Measurements from ENCODE around the gene PUM1.
A peak's percentile ranks its signal among the peaks of the same experiment; 100 is the strongest.

The PUM1 gene

DNA sequence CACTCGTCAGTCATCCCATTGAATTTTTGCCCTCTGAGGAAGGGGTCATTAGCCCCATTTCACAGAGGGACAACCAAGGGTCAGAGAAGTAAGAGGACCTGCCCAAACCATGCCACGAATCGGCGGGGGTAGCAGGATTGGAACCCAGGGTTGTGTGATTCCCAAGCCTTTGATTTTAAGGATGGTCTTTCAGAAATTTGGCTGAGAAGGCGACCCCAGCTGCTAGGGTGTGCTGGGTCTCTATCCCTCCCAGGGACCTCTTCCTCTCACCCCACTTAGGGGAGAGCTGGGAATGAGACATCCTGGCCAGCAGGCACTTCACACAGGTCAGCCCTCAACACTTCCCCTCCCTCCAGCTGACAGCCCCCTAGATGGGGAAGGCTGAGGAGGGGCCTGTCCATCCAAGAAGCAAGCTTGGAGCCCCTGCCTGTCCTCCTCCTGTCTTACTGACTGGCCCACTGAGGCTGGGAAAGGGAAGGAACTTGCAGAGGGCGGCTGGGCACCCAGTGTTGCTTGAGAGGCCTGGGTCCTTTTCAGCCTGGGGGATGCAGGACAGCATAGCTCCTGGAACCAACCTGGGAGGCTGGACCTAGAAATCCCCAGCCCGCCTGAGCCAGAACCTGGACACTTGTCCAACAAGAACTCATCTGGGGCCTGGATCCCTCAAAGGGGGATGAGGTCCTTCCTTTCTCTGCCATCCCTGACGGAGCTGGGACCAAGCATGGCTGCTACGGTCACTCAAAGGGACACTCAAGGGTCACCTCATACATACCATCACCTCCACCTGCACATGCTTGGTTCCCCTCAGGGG, 158.7 kb downstream of the PUM1 start:
- DNase-seq (ENCODE audit: low spot score) = no peak

DNA sequence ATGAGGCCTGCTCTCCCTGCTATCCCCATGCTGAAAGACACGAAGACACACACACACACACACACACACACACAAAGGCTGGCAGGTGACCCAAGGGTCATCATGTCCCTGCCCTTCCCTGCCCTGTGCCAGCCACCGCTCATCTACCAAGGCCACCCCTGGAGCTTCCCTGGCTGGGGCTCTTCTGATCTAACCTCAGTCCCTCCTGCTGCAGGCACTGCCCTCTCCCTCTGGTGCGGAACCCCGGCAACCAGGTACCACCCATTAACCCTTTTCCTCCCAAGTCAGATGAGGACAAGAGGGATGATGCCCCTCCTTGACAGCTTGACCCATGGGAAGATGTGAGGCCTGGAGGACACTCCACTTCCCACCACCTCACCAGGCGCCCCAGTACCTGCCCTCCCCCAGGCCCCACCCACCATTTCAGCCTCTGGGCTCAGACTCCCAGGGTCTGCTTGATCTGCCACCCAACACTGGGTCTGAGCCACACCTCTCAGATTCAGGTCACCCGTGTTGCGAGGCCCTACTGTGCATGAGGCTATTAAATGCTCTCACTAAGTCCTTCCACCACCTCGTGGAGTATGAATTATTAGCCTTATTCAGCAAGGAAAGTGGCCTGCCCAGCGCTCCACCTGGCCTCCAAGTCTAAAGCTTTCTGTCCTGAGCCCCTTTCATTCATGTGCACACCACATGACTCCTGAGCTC, 159.4 kb downstream of the PUM1 start:
- DNase-seq (ENCODE audit: low spot score) = no peak

DNA sequence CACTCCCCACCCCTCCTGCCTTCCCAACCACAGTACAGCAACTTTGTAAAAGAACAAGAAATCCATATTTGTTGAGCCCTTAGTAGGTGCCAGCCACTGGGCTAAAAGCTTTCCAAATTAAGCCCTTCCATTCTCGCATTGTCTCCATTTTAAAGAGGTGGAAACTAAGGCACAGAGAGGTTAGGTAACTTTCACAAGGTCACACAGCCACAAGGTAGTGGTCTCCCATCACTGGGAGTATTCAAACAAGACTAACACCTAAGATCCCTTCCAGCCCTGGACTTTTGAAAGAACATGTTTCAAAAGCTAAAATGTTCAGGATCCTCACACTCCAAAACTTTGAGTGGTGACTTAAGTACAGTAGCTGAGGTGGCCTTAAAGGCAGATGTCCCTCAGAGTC, 160.1 kb downstream of the PUM1 start:
- no peak for DNase-seq (ENCODE audit: low spot score)

DNA sequence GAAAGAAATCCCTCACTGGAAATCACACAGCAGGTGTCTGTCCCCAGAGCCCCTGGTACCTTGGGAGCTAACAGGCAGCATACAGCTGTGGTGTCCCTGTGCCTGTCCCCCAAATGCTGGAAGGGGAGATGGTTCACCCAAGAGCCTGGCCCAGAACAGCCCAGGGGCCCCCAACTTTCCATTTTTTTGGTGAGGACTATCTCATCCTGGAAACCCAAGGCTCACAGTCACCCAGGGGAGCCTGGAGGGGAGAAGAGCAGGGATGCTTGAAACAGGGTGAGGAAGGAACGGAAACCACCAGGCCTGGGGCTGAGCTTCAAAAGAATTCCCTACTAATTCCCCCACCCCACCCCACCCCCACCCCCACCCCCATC, 160.6 kb downstream of the PUM1 start:
- DNase-seq (ENCODE audit: low spot score) = no peak

DNA sequence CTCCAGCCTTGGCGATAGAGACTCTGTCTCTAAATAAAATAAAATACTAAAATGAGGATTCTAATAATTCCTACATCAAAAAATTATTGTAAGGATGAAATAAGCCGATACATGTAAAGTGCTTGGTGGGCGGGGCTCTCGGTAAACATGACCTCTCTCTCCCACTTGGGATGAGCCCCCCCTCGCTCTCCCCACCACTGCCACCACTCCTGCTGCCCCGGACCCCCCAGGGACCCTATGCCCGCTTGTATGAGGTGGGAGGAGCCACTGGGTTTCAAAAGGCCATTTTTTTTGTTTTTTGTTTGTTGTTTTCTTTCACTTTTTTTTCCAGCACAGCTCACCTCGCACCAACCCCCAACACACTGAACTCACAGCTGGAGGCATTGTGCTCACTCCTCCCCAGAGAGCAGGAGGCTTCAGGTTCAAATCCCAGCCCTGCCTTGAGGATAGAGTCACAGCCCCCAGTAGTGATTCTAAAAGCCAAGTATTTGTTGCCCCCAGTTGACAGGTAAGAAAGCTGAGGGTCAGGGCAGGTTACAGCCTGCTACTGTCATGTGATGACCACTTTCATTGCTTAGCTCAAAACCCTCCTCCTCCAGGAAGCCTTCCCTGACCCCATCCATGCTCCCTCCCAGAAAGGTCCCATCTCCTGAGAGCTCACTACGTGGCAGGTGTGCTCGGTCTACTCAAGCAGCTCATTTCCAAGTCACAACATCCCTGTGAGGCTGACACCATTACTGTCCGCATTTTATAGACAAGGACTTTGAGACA, 161.1 kb downstream of the PUM1 start:
- no peak for DNase-seq (ENCODE audit: low spot score)

DNA sequence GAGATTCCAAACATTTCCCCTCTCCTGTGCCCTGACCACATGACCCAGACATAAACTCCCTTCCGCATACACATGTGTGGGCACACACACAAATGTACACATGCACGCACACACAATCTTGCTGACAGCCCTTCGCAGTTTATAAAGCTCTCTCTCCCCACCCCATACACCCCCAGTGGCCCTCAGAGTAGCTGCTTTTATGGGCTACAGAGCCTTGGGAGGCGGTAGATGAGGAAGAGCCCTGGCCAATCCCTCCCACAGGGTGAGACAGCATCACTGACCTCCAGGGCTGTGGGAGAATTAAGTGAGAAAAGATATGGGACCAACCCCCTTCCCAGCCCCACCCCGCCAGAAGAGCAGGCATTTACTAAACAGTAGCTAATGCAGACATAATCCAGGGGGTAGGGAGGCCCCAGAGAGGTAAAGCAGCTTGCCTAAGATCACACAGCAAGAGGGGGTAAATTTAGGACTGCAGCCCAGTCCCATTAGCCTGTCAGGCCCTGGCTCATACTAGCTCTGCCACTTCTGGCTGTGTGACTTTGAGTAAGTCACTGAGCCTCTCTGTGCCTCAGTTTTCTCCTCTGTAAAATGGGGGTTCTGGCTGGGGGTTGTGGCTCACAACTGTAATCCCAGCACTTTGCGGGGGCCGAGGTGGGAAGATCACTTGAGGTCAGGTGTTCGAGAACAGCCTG, 162.0 kb downstream of the PUM1 start:
- no peak for DNase-seq (ENCODE audit: low spot score)

DNA sequence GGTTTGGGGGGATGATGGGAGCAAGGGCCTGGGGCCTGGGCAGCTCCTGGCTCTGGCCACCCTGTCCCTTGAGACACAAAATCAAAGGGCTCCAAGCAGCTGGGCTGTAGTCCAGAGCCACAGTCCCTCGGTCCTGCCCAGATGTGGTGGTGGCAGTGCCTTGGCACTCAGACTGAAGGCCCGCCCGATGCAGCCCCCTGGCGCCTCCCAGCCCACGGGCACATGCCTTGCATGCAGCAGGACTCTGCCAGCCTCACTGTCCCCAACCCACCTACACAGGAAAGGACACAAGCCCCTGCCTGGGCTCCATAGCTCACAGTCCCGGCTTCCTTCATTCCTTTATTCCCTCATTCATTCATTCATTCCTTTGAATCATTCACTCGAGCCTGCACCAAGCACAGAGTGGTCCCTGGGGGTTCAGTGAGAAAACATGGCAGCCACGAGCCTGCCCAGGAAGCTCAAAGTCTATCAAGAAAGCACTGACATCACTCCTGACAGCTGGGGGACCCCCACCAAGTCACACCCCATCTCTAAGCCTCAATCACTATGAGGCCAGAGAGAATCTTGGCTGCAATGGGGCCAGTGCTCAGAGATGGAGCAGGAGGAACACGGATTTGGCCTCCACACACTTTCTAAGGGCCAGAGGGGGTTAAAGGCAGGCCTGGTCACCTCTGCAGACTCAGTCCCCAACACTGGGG, 162.8 kb downstream of the PUM1 start:
- no peak for DNase-seq (ENCODE audit: low spot score)

DNA sequence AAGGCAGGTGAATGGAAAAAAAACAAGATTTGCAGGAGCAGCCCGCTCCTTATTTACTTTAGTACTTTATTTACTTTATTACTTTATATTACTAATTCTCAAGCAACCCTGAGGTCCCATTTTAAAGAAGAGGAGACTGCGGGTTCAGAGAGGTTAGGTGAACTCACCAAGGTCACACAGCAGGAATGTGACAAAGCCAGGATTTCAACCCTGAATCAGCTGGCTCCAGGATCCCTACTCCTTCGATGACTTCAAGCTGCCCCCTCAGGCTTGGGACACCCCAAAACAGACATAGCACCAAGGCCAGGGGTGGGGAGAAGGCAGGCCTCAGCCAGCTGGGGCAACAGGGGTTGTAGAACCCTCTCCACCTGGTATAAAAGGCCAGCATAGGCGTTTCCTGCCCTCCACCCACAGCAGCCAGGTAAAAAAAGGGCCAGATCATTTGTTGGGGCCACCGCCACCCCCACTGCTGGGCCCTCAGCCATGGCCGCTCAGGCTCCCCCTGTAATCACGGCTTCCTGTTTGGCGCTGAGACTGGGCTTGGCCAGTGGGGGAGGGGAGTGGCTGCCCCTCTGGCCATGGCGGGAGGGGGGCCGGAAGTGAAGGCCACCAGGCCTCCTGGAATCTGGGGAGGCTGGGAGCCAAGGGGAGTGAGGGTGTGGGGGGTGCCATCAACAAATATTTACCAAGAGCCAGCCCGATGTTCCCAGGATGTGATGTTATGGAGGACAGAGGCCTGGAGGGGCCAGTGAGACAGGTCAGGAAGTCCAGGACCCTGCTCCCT, 163.5 kb downstream of the PUM1 start:
- no peak for DNase-seq (ENCODE audit: low spot score)

DNA sequence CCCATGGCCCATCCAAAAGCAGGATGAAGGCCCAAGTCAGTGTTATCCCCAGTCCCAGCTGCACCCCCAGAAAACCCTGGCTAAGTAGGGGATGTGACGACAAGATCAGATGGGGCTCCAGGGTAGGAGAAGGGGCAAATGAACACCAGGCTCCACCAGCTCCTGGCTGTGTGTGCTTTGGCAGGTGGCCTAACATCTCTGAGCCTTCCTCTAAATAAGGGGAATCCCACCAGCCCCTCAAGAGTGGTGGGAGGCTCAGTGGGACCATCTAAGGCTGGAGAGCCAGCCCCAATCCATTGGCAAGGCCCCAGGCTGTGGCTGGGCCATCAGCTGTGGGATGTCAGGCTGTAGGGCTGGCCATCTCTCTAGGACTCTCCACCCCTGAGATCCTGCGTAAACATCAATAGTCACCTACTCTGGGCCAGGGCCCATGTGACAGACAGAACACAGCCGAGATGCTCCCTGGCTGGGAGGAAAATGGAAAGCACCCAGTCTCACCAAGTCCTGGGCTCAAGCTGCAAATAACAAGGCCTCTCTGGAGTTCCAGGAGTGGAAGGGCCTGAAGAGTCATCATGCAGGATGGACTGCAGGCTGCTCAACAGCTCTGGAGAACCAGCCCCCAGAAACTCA, 164.5 kb downstream of the PUM1 start:
- no peak for DNase-seq (ENCODE audit: low spot score)

DNA sequence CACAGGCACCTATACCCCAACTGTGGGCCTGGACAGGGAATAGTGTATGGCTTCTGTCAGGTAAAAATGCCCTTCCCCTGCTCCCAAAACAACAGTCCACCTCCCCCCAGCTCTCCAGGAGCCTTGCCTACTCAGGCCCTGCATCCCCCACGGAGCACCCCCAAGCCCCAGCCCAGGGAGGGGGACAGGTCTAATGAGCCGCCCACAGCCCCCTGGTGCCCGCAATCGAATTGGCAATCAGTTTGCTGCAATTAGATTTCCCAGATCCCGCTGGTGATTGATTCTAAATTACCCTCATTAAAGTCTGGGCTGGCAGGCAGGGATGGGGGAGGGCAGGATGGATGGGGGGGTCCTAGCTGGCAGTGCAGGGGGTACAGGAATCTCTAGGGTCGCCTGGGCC, 165.0 kb downstream of the PUM1 start:
- no peak for DNase-seq (ENCODE audit: low spot score)

DNA sequence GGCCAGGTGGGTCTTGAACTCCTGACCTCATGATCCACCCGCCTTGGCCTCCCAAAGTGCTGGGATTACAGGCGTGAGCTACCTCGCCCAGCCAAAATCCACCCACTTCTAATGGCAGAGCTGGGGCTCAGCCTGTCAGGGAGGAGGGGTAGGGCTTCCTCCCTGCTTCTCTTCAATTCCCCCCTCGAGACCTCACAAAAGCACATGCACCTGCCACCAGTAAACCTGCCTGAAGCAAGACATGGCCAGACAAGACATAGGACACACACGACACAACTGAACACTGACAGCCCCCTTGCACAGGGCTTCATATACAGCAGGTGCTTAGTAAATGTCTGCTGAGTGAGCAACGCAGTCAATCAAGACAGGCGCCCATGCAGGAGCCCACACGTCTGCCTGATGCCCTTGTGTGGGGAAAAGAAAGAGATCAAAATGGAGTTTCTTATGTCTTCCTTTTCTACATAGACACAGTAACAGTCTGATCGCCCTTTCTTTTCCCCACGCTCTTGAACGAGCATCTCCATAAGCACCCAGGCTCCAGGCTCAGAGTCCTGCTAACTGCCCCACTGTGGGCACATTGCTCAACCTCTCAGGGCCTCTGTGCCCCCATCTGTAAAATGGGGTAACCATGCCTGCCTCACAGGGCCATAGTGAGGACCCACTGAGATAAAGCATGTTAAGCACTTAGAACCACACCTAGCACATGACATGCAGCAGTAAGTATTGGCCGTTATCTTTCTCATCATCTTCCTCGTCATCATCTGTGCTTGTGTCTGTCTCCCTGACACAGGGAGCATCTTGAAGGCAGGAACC, 165.7 kb downstream of the PUM1 start:
- DNase-seq (ENCODE audit: low spot score) = no peak

DNA sequence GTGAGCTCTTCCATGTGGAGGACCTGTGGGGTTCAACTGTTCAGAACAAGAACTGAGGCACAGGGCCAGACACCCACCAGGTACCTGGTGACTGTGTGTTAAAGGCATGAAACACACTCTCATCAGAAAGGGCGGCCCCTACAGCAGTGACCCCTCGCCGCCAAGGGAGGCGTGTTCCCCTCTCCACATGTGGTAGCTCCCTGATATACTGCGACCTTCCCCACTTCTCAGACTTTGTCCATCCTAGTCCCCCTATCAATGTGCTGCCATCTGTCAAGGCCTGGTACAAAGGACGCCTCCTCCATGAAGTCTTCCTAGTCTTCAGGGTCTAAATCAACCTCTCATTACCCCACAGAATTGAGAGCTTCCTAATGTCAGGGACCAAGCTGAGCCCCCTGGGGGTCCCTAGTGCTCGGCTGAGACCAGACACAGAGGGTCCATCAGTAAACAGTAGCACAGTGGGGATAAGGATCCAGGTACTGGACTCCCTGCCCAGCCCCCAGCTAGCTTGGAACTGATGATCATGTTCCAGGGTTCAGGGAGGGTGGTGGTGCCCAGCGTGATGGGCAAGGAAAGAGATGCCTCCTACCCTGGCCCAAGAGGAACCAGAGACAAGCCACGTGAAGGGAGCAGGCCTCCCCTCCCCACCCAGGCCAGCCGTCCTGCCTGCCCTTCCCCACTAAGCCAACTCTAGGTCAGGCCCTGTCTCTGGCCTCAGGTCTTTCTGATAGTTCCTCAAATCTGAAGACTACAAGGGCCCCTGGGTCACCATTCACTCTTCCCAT, 167.3 kb downstream of the PUM1 start:
- no peak for DNase-seq (ENCODE audit: low spot score)

DNA sequence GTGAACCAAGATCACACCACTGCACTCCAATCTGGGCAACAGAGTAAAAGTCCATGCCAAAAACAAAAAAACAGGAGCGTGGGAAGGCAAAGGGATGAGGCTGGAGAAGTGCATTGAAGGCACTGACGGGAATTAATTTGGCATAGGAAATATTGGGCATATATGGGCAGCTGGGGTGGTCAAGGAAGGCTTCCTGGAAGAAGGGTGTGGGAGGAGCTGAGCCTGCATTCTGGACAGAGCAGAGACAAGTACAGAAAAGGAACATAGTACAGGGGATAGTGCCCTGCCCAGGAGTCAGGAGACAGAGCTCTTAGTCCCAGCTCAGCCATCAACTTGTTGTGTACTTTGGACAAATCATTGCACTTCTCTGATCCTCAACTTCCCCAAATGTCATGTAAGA, 168.6 kb downstream of the PUM1 start:
- no peak for DNase-seq (ENCODE audit: low spot score)

DNA sequence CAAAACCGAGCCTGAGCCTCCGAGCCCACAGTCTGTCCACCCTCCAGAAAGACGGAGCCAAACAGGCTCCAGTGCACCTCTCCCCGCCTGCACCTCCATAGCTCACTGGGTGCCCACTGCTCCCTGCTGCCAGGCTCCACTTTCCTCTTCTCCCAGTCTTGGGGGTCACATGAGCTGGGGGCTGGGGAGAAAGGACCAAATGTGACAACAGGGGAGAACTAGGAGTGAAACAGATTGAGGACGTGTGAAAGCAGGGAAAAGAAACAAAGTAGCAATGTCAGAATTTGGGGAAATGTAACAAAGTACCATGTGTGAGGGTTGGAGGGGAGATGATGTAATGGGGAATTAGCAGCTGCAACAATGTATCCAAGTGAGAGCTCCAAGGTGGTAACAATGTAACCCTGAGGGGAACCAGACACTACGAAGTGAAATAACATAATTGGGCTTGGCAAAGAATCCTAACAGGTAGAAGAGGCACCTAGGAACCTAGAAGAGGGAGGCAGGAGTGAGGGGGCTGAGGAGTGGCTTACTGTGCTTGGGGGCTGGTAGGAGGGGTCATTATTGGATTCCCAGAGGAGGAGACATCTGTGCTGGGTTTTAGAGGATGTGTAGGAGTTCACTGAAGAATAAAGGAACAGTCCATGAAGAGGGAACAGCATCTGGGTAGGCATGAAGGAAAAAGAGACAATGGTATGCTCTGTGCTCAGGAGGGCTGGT, 169.4 kb downstream of the PUM1 start:
- DNase-seq (ENCODE audit: low spot score) = peak; percentile 49

DNA sequence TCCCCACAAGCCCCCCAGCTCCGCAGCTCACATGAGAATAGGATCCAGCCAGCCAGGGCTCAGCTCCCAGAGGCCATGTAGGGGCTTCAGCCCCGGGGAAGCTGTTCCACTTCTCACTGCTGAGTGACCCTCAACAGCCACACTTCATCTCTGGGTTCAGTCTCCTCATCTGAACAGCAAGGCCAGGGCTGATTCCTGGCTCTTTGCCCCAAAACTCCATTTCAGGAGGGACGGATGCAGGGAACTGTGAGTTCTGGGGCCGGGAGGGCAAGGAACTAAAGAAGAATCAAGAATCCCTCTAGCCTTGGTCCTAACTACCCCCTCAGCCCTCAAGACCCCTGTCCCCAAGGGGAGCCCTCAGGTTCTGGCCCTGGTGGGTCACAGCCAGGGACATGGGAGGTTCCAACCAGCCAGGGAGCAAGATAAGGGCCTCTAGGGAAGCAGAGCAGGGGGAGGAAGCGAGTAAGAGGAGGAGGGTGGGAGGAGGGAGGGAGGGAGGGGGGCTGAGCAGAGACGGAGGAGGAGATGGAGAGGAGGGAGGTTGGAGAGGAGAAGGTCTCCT, 170.1 kb downstream of the PUM1 start:
- no peak for DNase-seq (ENCODE audit: low spot score)

DNA sequence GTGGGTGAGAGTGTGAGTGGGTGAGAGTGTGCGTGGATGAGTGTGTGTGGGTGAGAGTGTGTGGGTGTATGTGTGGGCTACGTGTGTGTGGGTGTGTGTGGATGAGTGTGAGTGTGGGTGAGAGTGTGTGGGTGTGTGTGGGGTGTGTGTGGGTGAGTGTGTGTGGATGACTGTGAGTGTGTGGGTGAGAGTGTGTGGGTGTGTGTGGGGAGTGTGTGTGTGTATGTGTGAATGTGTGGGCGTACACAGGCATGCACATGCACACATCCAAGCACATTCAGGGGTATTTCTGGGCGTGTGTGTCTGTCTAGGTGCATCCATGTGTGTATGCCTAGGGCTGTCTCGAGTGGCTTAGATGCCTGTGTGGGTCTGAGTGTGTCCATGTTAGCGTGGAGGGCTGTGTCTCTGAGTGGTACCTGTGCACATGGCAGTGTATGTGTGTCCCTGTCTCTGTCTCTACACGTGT, 171.0 kb downstream of the PUM1 start:
- DNase-seq (ENCODE audit: low spot score) = no peak

DNA sequence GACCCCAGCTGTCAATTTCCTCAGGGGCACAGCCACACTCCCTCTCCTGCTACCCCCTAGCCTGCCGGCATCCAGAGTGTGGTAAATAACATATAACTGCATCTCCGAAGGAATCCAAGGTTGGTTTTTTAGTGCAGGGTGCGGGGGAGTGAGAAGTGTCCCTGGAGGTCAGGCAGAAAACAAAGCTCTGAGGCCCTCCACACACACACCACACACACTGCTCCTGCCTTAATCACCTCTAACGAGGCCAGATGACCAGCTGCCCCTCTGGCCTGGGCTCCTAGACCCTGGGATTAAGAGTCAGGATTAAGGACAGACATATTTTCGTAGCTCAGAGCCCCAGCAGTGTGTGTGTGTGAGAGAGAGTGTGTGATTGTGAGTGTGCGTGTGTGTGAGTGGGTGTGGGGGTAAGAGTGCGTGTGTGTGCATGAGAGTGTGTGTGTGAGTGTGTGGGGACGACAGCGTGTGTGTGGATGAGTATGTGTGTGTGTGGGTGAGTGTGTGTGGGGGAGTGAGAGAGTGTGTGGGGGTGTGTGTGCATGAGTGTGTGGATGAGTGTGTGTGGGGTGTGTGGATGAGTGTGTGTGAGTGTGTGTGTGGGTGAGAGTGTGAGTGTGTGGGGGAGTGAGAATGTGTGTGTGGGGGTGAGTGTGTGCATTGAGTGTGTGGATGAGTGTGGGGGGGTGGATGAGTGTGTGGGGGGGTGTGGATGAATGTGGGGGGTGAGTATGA, 171.6 kb downstream of the PUM1 start:
- no peak for DNase-seq (ENCODE audit: low spot score)

All from COLO829 (cell line).